T-helper 1 cell treated with Interleukin-12 subunit alpha and Interleukin-12 subunit beta and Interleukin-4 antibody, amounts not matched to agents 30 μg/mL and 1 μg/mL, for 36 hours (primary cell): ENCODE measurements around the gene RALGAPA1.
"Not testable (repeated sequence)": the region's sequence is repeated elsewhere in the genome, so short reads cannot be mapped to it uniquely, and the experiment has no call there.

ENCODE experiments used
- H3K27ac Mint-ChIP-seq: one replicate; pipeline ENCODE4 v1.8.0; 2021; ENCODE audit warnings: mild to moderate bottlenecking, mixed read lengths
- H3K27me3 Mint-ChIP-seq: one replicate; pipeline ENCODE4 v1.8.0; 2021; ENCODE audit warnings: low read depth, mixed read lengths
- H3K36me3 Mint-ChIP-seq: one replicate; pipeline ENCODE4 v1.8.0; 2021; ENCODE audit warnings: low read depth, mixed read lengths
- H3K4me1 Mint-ChIP-seq: one replicate; pipeline ENCODE4 v1.8.0; 2021; ENCODE audit warnings: low read depth, mixed read lengths
- H3K4me3 Mint-ChIP-seq: one replicate; pipeline ENCODE4 v1.8.0; 2021; ENCODE audit warnings: mild to moderate bottlenecking, moderate library complexity, mixed read lengths
- H3K9me3 Mint-ChIP-seq: one replicate; pipeline ENCODE4 v1.8.0; 2021; ENCODE audit warnings: mixed read lengths

Gene RALGAPA1

GRCh38 chr14:35827678-35828472 is 18.8 kb upstream of the RALGAPA1 start:
- Mint-ChIP-seq H3K36me3 (peaks cover 4% of the 10 kb centered on the region), H3K4me1 (peaks cover 17% of the 10 kb centered on the region), H3K4me3 (peak overlapping the region; percentile 85), H3K27me3 (no peaks in the 10 kb centered on the region), H3K9me3 (no peaks in the 10 kb centered on the region), H3K27ac (no peak overlapping the region)

GRCh38 chr14:35826952-35827416 is 17.9 kb upstream of the RALGAPA1 start:
- Mint-ChIP-seq H3K9me3 (no peaks in the 10 kb centered on the region), H3K27me3 (no peaks in the 10 kb centered on the region), H3K36me3 (peaks cover 4% of the 10 kb centered on the region), H3K27ac (peak overlapping the region; percentile 78), H3K4me3 (peak overlapping the region; percentile 85), H3K4me1 (peaks cover 17% of the 10 kb centered on the region)

- Mint-ChIP-seq H3K36me3 (peaks cover 2% of the 10 kb centered on the region), H3K27me3 (no peaks in the 10 kb centered on the region), H3K27ac (peak within 1 kb of the TSS; percentile 78), H3K4me3 (peak within 1 kb of the TSS; percentile 85), H3K9me3 (no peaks in the 10 kb centered on the region), H3K4me1 (peaks cover 19% of the 10 kb centered on the region)
These were observed 17.3 kb upstream of the RALGAPA1 start, which contains the start of gene BRMS1L for GRCh38 chr14:35826218-35826951. Gene BRMS1L (plus strand): TSS chr14:35826338. CDS start chr14:35826517, 179 bp downstream.

- Mint-ChIP-seq H3K4me1 (peaks cover 19% of the 10 kb centered on the region), H3K9me3 (no peaks in the 10 kb centered on the region), H3K4me3 (peak overlapping the region; percentile 85), H3K27ac (peak overlapping the region; percentile 74), H3K27me3 (peaks cover 2% of the 10 kb centered on the region), H3K36me3 (no peaks in the 10 kb centered on the region)
These were observed 16.8 kb upstream of the RALGAPA1 start for GRCh38 chr14:35825968-35826217.

GRCh38 chr14:35824446-35825165 is 15.5 kb upstream of the RALGAPA1 start:
- not testable (repeated sequence) for H3K4me3 Mint-ChIP-seq, H3K9me3 Mint-ChIP-seq, H3K27ac Mint-ChIP-seq, H3K36me3 Mint-ChIP-seq, H3K27me3 Mint-ChIP-seq
- H3K4me1 Mint-ChIP-seq: peaks cover 19% of the 10 kb centered on the region

GRCh38 chr14:35822501-35822900 is 13.4 kb upstream of the RALGAPA1 start:
- H3K27ac Mint-ChIP-seq: no peak overlapping the region

GRCh38 chr14:35821564-35822411 is 12.7 kb upstream of the RALGAPA1 start:
- H3K4me3 Mint-ChIP-seq: no peak overlapping the region
- H3K27ac Mint-ChIP-seq: no peak overlapping the region
- H3K9me3 Mint-ChIP-seq: no peaks in the 10 kb centered on the region
- no peaks in the 10 kb centered on the region for H3K36me3 Mint-ChIP-seq
- H3K4me1 Mint-ChIP-seq: peaks cover 8% of the 10 kb centered on the region
- peaks cover 9% of the 10 kb centered on the region for H3K27me3 Mint-ChIP-seq

More at GRCh38 chr14:35822501-35822900, 13.4 kb upstream of the RALGAPA1 start:
- Mint-ChIP-seq H3K27me3 (peaks cover 4% of the 10 kb centered on the region), H3K4me1 (peaks cover 15% of the 10 kb centered on the region), H3K9me3 (no peaks in the 10 kb centered on the region), H3K4me3 (no peak overlapping the region), H3K36me3 (no peaks in the 10 kb centered on the region)

- Mint-ChIP-seq H3K9me3 (no peaks in the 10 kb centered on the region), H3K36me3 (no peaks in the 10 kb centered on the region), H3K4me1 (peaks cover 2% of the 10 kb centered on the region), H3K4me3 (no peak overlapping the region), H3K27ac (no peak overlapping the region), H3K27me3 (peaks cover 16% of the 10 kb centered on the region)
These were observed 10.8 kb upstream of the RALGAPA1 start for GRCh38 chr14:35819591-35820540.

- peaks cover 16% of the 10 kb centered on the region for H3K27me3 Mint-ChIP-seq
- H3K36me3 Mint-ChIP-seq: no peaks in the 10 kb centered on the region
- no peak overlapping the region for H3K27ac Mint-ChIP-seq
- no peaks in the 10 kb centered on the region for H3K9me3 Mint-ChIP-seq
- no peak overlapping the region for H3K4me3 Mint-ChIP-seq
- H3K4me1 Mint-ChIP-seq: peaks cover 2% of the 10 kb centered on the region
These were observed 9.4 kb upstream of the RALGAPA1 start for GRCh38 chr14:35818346-35819115.

- Mint-ChIP-seq H3K27ac (no peak overlapping the region), H3K9me3 (no peaks in the 10 kb centered on the region), H3K36me3 (no peaks in the 10 kb centered on the region), H3K4me3 (no peak overlapping the region), H3K4me1 (no peaks in the 10 kb centered on the region), H3K27me3 (peaks cover 11% of the 10 kb centered on the region)
These were observed 5.4 kb upstream of the RALGAPA1 start for GRCh38 chr14:35814371-35815005.

- Mint-ChIP-seq H3K27me3 (peaks cover 3% of the 10 kb centered on the region), H3K9me3 (peaks cover 4% of the 10 kb centered on the region), H3K4me3 (no peak overlapping the region), H3K4me1 (peaks cover 24% of the 10 kb centered on the region), H3K36me3 (peaks cover 4% of the 10 kb centered on the region), H3K27ac (no peak overlapping the region)
These were observed 1.9 kb upstream of the RALGAPA1 start for GRCh38 chr14:35810963-35811362.

- Mint-ChIP-seq H3K36me3 (peaks cover 6% of the 10 kb centered on the region), H3K4me1 (peaks cover 24% of the 10 kb centered on the region), H3K4me3 (no peak overlapping the region), H3K9me3 (peaks cover 4% of the 10 kb centered on the region), H3K27me3 (peaks cover 3% of the 10 kb centered on the region), H3K27ac (peak overlapping the region; percentile 87)
These were observed 502 bp upstream of the RALGAPA1 start for GRCh38 chr14:35809597-35809996.
